Measurements from ENCODE around the gene TRAPPC1.

TRAPPC1 gene

GRCh38 chr17:7882068-7882467 lies 49.7 kb downstream of the TRAPPC1 start:
- no peak overlapping the region for H3K4me3 ChIP-seq (ENCODE audit: low read depth, low read length)
- TF ChIP-seq POLR2A (IDR thresholded peaks at IDR 0.05; ENCODE audit: extremely low read depth, insufficient read length) (no peak), CTCF (IDR thresholded peaks at IDR 0.05; ENCODE audit: low read depth, low read length) (no peak), MYC (IDR thresholded peaks at IDR 0.05; ENCODE audit: low read depth, low read length) (no peak)
- TF ChIP-seq, protein P1, sequence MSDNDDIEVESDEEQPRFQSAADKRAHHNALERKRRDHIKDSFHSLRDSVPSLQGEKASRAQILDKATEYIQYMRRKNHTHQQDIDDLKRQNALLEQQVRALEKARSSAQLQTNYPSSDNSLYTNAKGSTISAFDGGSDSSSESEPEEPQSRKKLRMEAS (IDR thresholded peaks at IDR 0.05; ENCODE audit: low read depth, low read length), result no peak
- no peak for DNase-seq (ENCODE audit: low read depth)

- TF ChIP-seq CTCF (IDR thresholded peaks at IDR 0.05; ENCODE audit: low read depth, low read length) (no peak), MYC (IDR thresholded peaks at IDR 0.05; ENCODE audit: low read depth, low read length) (no peak), POLR2A (IDR thresholded peaks at IDR 0.05; ENCODE audit: extremely low read depth, insufficient read length) (no peak)
- TF ChIP-seq, protein P1 (IDR thresholded peaks at IDR 0.05; ENCODE audit: low read depth, low read length), result no peak
- no peak overlapping the region for H3K4me3 ChIP-seq (ENCODE audit: low read depth, low read length)
- no peak for DNase-seq (ENCODE audit: low read depth)
Measured at GRCh38 chr17:7881276-7882054, 50.3 kb downstream of the TRAPPC1 start.
